ENCODE results near the gene GINS1.

DNA sequence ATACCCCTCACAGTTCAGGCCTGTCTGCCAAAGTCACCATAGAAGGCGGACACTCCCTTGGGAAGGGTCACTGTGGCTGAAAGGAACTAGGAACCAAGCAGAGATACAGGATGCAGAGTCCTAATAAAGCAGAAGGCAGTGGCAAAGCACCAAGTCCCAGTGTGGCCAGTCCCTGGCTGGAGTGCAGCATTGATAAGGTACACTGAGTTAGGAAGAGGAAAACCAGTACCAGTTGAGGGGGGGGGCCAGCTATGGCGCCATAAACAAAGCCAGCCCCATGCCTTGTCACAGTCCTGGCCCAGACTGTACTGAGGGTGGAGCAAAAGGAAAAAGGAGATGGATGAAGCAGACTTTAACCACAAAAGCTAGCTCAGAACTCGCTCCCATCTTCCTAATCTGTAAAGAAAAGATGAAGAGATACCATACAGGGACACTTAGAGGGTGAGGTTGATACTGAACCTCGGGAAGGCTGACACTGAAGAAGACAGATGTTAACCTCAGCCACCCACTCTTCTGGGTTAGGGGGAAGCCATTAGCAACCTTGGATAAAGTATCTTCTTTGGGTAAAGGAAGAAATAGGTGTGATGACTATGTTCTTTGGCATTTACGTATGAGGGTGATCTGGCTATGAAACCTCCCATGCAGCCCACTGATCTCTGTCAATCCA lies 24.6 kb upstream of the GINS1 start:
- TF ChIP-seq POLR2AphosphoS5 (IDR thresholded peaks at IDR 0.05) (no peak), POLR2A (IDR thresholded peaks at IDR 0.05) (no peak)
- TF ChIP-seq, protein P1, sequence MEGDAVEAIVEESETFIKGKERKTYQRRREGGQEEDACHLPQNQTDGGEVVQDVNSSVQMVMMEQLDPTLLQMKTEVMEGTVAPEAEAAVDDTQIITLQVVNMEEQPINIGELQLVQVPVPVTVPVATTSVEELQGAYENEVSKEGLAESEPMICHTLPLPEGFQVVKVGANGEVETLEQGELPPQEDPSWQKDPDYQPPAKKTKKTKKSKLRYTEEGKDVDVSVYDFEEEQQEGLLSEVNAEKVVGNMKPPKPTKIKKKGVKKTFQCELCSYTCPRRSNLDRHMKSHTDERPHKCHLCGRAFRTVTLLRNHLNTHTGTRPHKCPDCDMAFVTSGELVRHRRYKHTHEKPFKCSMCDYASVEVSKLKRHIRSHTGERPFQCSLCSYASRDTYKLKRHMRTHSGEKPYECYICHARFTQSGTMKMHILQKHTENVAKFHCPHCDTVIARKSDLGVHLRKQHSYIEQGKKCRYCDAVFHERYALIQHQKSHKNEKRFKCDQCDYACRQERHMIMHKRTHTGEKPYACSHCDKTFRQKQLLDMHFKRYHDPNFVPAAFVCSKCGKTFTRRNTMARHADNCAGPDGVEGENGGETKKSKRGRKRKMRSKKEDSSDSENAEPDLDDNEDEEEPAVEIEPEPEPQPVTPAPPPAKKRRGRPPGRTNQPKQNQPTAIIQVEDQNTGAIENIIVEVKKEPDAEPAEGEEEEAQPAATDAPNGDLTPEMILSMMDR (IDR thresholded peaks at IDR 0.05) = no peak
